Measurements from ENCODE around the gene SRC.

DNA sequence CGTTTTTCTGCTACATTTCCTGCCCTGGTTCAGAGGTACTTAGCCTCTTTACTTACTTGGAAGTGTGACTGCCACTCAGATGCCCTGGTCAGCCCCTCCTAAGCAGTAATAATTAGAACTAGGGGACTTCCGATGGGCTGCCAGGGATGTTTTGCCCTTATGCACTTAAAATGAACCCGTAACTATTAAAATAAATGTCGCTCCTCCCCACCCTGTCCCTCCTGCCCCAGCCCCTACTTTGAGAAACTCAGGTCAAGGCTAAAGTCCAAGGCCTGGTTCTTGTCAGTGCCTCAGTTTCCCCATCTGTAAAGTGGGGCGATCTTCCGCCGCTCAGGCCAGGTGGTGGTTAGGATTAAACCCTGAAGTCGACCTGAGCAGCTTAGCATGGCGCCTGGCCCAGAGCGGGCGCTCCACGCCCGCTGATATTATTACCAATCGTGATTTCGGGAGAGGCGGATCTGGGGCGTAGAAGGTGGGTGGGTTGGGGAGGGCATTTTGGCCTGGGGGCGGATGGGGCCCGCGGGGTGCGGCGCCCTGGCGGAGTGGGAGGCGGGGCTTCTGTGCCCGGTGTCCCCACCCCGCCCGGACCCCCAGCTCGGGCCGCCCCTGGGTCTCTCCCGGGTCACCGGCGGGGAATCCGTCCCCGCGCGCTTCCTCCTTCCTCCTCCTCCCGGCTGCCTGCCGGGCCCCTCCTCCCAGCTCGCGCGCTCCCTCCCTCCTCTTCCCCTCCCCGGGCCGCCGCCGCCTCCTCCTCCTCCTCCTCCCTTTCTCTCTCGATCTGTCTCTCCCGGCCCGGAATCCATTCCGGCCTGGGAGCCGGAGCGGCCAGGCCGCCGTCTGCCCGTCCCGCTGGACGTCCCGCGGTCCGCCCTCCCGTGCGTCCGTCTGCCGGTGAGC, at the start of gene SRC:
- TF ChIP-seq, protein P1, sequence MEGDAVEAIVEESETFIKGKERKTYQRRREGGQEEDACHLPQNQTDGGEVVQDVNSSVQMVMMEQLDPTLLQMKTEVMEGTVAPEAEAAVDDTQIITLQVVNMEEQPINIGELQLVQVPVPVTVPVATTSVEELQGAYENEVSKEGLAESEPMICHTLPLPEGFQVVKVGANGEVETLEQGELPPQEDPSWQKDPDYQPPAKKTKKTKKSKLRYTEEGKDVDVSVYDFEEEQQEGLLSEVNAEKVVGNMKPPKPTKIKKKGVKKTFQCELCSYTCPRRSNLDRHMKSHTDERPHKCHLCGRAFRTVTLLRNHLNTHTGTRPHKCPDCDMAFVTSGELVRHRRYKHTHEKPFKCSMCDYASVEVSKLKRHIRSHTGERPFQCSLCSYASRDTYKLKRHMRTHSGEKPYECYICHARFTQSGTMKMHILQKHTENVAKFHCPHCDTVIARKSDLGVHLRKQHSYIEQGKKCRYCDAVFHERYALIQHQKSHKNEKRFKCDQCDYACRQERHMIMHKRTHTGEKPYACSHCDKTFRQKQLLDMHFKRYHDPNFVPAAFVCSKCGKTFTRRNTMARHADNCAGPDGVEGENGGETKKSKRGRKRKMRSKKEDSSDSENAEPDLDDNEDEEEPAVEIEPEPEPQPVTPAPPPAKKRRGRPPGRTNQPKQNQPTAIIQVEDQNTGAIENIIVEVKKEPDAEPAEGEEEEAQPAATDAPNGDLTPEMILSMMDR (IDR thresholded peaks at IDR 0.05 in 4 of 5, conservative IDR thresholded peaks at IDR 0.05 in 1 of 5): no peak
- TF ChIP-seq POLR2A (IDR thresholded peaks at IDR 0.05): peak; percentile 12 to 17

Measured in gastrocnemius medialis (tissue), 4 donors.